H4 (cell line): ENCODE results near the gene DVL1. TPM values are rescaled to one million over a fixed set of nuclear protein-coding genes. Genes with fewer than 3 reads are reported as not detected.
A peak's percentile ranks its signal among the peaks of the same experiment; 100 is the strongest.

Experiments used
- DNase-seq: peaks from one replicate; pipeline ENCODE4 v3.0.0-alpha.2; 2015; ENCODE audit warnings: low spot score
- total RNA-seq: library from RNA; depleted of rRNA; stranded (reverse); fragments of >200 nt; shearing (Covaris generic); gene quantifications from 2 replicates; pipeline ENCODE4 v1.2.3, GENCODE V29; 2014

DVL1 gene
- total RNA-seq, 1 experiment from 2014 or later, result 11.7 TPM

- no peak for DNase-seq
These were observed 36.5 kb downstream of the DVL1 start for GRCh38 chr1:1312450-1313314.

DNA sequence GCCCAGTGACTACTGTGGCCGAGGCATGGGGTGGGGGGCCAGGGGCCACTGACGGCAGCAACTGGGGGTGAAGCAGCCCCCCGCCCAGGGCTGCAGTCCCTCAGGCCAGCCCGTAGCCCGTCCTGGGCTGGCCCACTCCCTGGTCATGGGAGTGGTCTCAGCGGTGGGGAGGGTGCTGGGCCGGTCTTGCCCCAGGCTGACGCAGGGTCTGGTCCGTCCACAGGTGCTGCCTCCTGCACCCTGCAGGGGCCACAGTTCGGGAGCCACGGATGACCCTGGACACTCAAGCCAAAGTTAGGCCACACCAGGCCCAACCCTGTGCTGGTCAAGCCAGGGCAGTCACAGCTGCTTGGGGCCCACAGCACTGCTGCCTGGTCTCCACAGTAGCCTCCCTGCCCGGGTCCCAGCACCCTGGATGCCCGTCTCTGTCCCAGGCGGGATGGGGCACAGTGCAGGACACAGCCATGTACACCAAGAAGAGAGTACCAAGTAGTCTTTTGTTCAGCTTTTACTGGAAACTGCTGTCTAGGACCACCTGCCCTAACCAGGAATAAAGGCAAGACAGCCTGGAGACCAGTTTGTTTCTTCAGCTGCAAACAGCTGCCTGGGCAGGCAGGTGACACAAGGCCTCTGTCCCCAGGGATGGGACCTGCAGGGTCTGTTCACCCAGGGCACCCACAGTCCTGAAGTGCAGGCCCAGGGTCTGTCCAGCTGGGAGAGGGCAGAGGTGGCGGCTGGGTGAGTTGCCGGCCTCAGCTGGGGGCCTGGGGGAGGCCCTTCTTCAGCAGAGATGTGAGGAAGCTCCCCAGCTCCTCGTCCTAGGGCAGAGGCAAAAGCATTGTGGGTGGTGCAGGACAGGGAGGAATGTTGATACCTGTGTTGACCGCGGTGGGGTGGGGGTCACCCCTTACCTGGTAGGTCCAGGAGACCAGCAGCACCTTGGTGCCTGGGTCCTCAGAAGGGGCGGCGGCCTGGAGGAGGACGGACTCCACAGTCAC is 37.8 kb downstream of the DVL1 start:
- DNase-seq, result no peak

DNA sequence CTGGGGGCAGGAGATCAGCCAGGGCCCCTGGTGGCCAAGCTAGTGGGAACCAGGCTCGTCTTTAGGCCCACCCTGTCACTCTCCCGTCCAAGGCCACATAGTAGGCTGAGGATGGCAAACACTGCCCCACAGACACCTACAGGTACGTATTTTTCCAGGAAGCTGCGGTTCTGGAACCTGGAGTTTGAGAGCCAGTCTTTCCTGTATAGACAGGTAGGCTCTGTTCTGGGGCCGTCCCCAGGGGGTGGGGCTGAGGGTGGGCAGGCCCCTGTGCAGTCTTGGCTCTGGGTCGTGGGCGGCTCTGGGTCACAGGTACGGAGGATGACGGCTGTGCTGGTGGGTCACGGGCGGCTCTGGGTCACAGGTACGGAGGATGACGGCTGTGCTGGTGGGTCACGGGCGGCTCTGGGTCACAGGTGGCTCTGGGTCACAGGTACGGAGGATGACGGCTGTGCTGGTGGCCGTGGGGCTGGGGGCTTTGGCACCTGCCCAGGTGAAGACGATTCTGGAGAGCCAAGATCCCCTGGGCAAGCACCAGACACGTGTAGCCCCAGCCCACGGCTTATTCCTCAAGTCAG is 38.7 kb downstream of the DVL1 start:
- DNase-seq, result no peak

DNA sequence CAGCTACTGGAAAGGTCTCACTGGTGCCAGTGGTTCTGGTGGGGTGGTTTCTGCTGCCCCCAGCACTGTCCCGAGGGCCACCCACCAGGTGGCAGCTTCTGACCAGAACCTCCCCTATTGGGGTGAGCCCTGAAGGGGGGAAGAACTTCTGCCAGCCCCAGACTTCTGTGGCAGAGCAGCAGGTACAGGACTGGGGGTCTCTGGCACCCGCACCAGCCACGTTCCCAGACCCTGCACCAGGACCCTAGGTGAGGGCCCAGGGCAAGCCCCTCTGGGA is 39.2 kb downstream of the DVL1 start:
- no peak for DNase-seq

DNA sequence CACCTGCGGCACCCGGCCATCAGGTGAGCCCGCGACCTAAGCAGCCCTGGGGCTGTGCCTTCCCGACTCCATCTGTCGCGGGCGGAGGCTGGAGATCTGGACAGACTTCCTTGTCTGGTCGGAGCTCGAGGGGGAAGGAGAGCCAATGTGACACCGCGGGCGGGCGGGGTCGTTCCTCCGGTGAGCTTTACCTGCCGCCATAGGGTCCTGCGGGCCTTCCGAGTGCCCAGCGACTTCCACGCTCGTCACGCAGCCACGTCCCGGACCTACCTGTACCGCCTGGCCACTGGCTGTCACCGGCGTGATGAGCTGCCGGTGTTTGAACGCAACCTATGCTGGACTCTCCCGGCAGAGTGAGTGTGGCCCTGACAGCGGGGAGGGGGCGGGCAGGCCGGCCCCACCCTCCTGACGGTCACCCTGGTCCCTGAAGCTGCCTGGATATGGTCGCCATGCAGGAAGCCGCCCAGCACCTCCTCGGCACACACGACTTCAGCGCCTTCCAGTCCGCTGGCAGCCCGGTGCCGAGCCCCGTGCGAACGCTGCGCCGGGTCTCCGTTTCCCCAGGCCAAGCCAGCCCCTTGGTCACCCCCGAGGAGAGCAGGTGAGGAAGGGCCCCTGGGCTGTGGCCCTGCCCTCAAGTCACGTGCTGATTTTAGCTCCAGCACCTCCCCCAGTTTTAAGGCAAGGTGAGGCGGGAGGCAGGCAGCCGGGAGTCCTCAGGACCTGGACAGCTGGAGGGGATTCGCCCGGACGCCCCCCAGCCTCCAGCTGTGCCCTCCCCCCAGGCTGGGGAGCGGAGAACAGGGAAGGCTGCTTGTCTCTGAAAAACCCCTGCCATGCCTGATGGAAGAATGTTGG is 39.7 kb downstream of the DVL1 start:
- DNase-seq, result no peak

- DNase-seq, result no peak
These were observed 40.4 kb downstream of the DVL1 start for GRCh38 chr1:1308756-1309250.

DNA sequence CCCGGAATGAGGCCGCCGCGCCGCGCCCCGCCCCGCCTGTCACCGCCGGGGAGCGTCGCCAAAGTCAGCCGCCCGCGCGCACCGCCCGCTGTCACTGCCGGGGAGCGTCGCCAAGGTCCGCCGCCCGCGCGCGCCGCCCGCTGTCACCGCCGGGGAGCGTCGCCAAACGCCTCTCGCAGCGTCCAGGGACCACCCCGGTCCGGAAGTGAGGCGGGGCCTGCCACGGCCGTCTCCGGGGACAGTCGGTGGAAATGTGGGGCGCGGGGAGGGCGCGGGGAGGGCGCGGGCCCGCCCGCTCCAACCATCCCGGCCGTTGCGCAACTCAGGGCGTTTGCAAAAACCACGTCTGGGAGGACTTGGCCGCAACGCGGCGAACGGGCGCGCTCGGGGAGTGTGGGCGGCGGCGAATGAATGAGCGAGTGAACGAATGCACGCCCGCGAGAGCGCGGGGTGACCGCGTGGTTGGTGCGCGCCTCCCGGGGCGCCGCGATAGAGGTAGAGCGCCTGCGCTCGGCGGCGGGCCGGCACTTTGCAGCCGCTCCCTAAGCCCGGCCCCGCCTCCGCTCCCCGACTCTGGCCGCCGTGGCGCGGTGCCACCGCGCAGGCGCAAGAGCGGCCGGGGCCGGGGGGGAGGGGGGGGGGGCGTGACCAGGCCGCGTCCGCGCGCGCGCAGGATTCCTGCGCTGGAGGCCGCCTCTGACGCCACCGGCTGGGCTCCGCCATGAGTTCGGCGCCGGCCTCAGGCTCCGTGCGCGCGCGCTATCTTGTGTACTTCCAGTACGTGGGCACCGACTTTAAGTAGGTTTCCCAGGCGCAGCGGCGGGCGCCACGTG is 41.1 kb downstream of the DVL1 start, which contains the start of the genes ACAP3 and PUSL1:
Gene ACAP3, minus strand, starts transcription at position 8 of the 833 bp plus-strand sequence. CDS start 115 bp downstream, outside the sequence.
Gene PUSL1, plus strand, starts transcription at position 675 of the 833 bp plus-strand sequence. Its CDS starts 47 bp downstream, at position 722.
- peak; percentile 90 for DNase-seq

- DNase-seq, result no peak
These were observed 41.8 kb downstream of the DVL1 start for GRCh38 chr1:1307261-1307922.

GRCh38 chr1:1306661-1307260 is 42.5 kb downstream of the DVL1 start:
- no peak for DNase-seq

- DNase-seq, result no peak
These were observed 43.1 kb downstream of the DVL1 start for GRCh38 chr1:1306070-1306660.

- peak; percentile 87 for DNase-seq
These were observed 43.7 kb downstream of the DVL1 start for GRCh38 chr1:1305300-1306069.

DNA sequence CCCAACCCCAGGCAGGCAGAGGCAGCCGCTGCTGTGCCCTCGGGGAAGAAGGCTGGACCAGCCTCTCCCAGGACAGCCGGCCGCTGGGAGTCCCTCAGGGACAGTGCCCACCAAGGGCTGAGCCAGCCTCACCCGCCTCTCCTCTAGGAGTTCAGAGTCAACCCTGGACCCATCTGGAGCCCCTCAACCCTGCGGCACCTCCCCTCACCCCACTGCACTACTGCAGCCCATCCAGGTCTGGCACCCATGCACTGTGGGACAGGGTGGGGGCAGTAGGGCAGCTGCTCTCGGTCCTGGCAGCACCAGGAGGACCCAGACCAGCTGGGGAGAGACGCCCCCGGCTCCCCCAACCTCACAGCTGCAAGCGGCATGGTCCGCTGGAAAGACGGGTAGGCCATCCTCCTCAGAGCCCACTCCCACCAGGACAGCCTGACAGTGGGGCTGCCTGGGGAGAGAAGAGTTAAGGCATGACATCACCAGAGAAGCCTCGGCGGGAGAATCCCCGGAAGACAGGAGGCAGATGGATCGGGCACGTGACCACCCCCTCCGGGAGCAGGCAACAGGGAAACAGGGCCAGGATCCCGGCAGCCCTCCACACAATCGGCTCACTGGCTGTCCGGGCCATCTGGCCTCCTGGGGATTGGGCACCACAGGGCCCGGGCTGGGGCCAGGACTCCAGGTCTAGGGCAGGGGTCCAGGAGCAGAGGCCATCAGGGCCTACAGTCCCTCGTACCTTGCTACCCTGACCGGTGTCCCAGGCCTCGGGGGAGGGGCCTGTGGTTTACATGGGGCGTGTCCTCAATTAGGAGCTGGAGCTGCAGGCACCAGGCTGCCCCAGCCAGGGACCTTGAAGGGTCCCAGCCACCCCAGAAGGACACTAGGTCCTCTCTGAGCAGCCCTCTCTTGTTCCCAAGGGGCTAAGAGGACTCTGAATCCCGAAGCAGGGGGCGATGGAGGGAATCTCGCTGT is 44.6 kb downstream of the DVL1 start:
- peak; percentile 71 for DNase-seq

DNA sequence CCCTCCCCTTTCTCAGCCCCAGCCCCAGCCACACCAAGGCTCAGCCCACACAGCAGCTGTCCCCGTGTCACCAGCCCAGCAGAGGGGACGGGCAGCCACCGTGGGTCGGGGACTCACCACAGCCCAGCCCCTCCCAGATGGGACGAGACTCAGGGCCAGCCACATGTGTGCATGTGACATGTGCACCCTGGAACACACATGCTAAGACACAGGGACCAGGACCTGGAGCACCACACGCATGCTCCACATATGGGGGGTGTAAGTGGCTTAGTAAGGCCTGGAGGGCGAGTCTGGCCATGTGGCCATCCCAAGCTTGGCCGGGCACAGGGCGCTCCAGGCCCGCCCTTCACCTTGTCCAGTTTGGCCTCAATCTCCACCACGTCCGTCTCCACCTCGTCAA is 45.5 kb downstream of the DVL1 start:
- no peak for DNase-seq

DNA sequence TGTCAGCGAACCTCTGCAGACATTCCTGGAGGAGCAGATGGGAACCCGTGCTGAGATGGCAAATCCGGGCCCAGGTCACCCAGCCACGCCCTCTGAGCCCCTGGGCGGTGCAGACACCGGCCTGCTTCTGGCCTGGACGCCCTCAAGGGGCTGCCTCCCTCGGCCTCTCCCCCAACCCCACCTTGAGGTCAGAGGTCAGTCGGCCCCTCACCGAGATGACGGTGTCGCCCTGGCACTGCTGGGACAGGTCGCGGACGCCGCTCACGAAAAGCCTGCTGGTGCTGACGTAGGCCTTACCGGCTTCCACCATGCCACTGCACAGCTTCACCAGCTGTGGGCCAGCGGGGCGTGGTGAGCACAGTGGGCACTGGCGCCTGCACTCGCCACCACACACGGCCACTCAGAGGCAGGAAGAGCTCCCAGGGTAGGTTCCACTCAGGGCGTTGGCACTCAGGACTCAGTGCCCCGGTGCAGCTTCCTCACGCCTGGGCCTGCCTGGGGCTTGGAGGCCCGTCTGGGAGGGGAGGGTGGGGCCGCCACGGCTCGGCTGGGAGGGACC is 46.2 kb downstream of the DVL1 start:
- no peak for DNase-seq

- DNase-seq, result no peak
These were observed 47.2 kb downstream of the DVL1 start for GRCh38 chr1:1302006-1302430.

DNA sequence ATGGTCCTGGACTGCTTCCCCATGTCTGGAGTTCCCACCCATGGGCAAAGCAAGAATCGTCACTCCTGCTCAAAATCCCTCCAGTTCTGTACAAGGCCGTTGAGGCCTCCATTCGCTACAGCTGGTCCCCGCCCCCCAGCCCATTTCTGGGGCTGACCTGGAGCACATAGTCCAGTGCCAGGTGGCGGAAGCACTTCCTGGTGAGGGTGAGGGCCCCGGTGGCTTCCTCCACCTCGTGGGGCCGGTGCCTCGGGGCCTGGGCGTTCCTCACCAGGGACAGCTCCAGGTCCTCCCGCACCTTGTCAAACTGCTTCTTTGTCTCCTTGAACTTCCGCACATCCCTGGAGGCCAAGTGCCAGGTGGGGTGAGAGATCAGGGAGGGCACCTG is 48.9 kb downstream of the DVL1 start:
- DNase-seq, result no peak
